Right cardiac atrium (tissue), 5 donors: ENCODE measurements around the gene MROH8. TPM values are rescaled to one million over a fixed set of nuclear protein-coding genes. Genes with fewer than 3 reads are reported as not detected.

ENCODE experiments used
- polyA plus RNA-seq: library from polyadenylated mRNA; stranded (reverse); fragments of 200-250 nt; gene quantifications from one replicate; pipeline ENCODE4 v1.2.3, GENCODE V29; 2013
- total RNA-seq, 4 donors: library from RNA; stranded (reverse); fragmentation: NEBNext Ultra II Directional; extraction: Animal tissue kit (Norgen Biotek cat#: 25700); gene quantifications; one replicate each; pipeline ENCODE4 v1.2.1, GENCODE V29; 2021
- donor health status: healthy with polysubstance abuse.
- donor health status: DM: no; HTN: yes; CAD: no.
- donor health status: DM: no; HTN: no; CAD: no.
- donor health status: DM: no; HTN: yes; CAD: no; lungs with severe emphysema.
- donor health status: DM: yes; HTN: yes; CAD: no.

MROH8 gene
- total and polyA plus RNA-seq, 5 donors, result 3.8 to 8.4 (median 6.3) TPM

Other genes starting within 250 kb of the MROH8 start
- gene SAMHD1, start 227.8 kb downstream of the MROH8 start, total RNA-seq, result 100 to 1,000 TPM in 3 of 4 donors, 10 to 100 TPM in 1; 67.5 to 161 (median 121) TPM
- 95.3 TPM for gene SAMHD1, start 227.8 kb downstream of the MROH8 start, polyA plus RNA-seq
- gene RBL1, start 83.6 kb downstream of the MROH8 start, total RNA-seq, result 1 to 10 TPM; 3.0 to 4.2 (median 3.8) TPM
- gene RBL1, start 83.6 kb downstream of the MROH8 start, polyA plus RNA-seq, result 1.3 TPM
- gene RPN2, start 218 bp downstream of the MROH8 start, total RNA-seq, result 100 to 1,000 TPM in 3 of 4 donors, 10 to 100 TPM in 1; 82.7 to 119 (median 113) TPM
- gene RPN2, start 218 bp downstream of the MROH8 start, polyA plus RNA-seq, result 72.1 TPM
- 10 to 100 TPM in 3 of 4 donors, 1 to 10 TPM in 1; 7.3 to 23.5 (median 14.3) TPM for gene GHRH, start 82.3 kb upstream of the MROH8 start, total RNA-seq
- gene GHRH, start 82.3 kb upstream of the MROH8 start, polyA plus RNA-seq, result 19.5 TPM
- 10 to 100 TPM; 22.9 to 30.6 (median 29.5) TPM for gene MANBAL, start 110.1 kb upstream of the MROH8 start, total RNA-seq
- gene MANBAL, start 110.1 kb upstream of the MROH8 start, polyA plus RNA-seq, result 34.8 TPM
- gene SRC, start 166.6 kb upstream of the MROH8 start, total RNA-seq, result 10 to 100 TPM; 11.8 to 14.0 (median 13.4) TPM
- gene SRC, start 166.6 kb upstream of the MROH8 start, polyA plus RNA-seq, result 9.5 TPM